Mesenchymal stem cell (in vitro differentiated cells and primary cell): ENCODE results near the gene FGR. TPM values are rescaled to one million over a fixed set of nuclear protein-coding genes. Genes with fewer than 3 reads are reported as not detected.
A peak's percentile ranks its signal among the peaks of the same experiment; 100 is the strongest.

Source experiments
- DNase-seq: peaks from one replicate; pipeline ENCODE4 v3.0.0-alpha.2; 2013
- H2AFZ ChIP-seq: one replicate; pipeline ENCODE4 v1.6.1; 2013; ENCODE audit warnings: low read depth, mild to moderate bottlenecking, control low read depth, inconsistent platforms, low read length, moderate library complexity
- H2AK5ac ChIP-seq: 2 replicates; pipeline ENCODE4 v1.6.1; 2013; ENCODE audit warnings: low read length, moderate library complexity, mild to moderate bottlenecking, inconsistent platforms; ENCODE audit not compliant: severe bottlenecking
- H2BK120ac ChIP-seq: one replicate; pipeline ENCODE4 v1.6.1; 2013; ENCODE audit warnings: low read depth, mild to moderate bottlenecking, inconsistent platforms, low read length, moderate library complexity
- H2BK12ac ChIP-seq, 2 experiments: one replicate each; pipeline ENCODE4 v1.6.1; 2013; ENCODE audit warnings: inconsistent platforms in 2 of 2, low read length in 2 of 2, mild to moderate bottlenecking in 2 of 2, moderate library complexity in 2 of 2, control low read depth in 1 of 2
- H2BK15ac ChIP-seq: one replicate; pipeline ENCODE4 v1.6.1; 2013; ENCODE audit warnings: mild to moderate bottlenecking, low read depth, inconsistent platforms; ENCODE audit not compliant: poor library complexity, severe bottlenecking
- H2BK5ac ChIP-seq: 2 replicates; pipeline ENCODE4 v1.6.1; 2013; ENCODE audit warnings: low read depth, mild to moderate bottlenecking, low read length, control low read depth, inconsistent platforms; ENCODE audit not compliant: poor library complexity, severe bottlenecking
- H3K14ac ChIP-seq, 2 experiments: one replicate each; pipeline ENCODE4 v1.6.1; 2013; ENCODE audit warnings: inconsistent platforms in 2 of 2, low read length in 2 of 2, control low read depth in 1 of 2, mild to moderate bottlenecking in 1 of 2, moderate library complexity in 1 of 2
- H3K18ac ChIP-seq, 2 experiments: one replicate each; pipeline ENCODE4 v1.6.1; 2013; ENCODE audit warnings: inconsistent platforms in 2 of 2, low read length in 2 of 2, control low read depth in 1 of 2, low read depth in 1 of 2, mild to moderate bottlenecking in 1 of 2
- H3K23ac ChIP-seq, 2 experiments: one replicate each; pipeline ENCODE4 v1.6.1; 2013; ENCODE audit warnings: inconsistent platforms in 2 of 2, low read length in 2 of 2, mild to moderate bottlenecking in 2 of 2, moderate library complexity in 2 of 2, control low read depth in 1 of 2
- H3K27ac ChIP-seq: 2 replicates; pipeline ENCODE4 v1.5.1; 2013; ENCODE audit warnings: mild to moderate bottlenecking, moderate library complexity, low read length, control low read depth, inconsistent platforms; ENCODE audit not compliant: poor library complexity, severe bottlenecking
- H3K27me3 ChIP-seq, 2 experiments: 2 replicates each; pipeline versions ENCODE4 v1.6.1 to v1.7.0; 2013; ENCODE audit warnings: low read length in 2 of 2, mild to moderate bottlenecking in 2 of 2, moderate library complexity in 2 of 2, control low read depth in 1 of 2, inconsistent platforms in 1 of 2; ENCODE audit not compliant: control insufficient read depth in 1 of 2, insufficient read depth in 1 of 2
- H3K36me3 ChIP-seq, 2 experiments: 2 replicates each; pipeline versions ENCODE4 v1.6.1 to v1.7.0; 2013; ENCODE audit warnings: low read length in 2 of 2, control low read depth in 1 of 2, inconsistent platforms in 1 of 2, low read depth in 1 of 2, mild to moderate bottlenecking in 1 of 2; ENCODE audit not compliant: insufficient read depth in 2 of 2, control insufficient read depth in 1 of 2
- H3K4ac ChIP-seq, 2 experiments: one replicate each; pipeline ENCODE4 v1.6.1; 2013; ENCODE audit warnings: inconsistent platforms in 2 of 2, low read length in 2 of 2, mild to moderate bottlenecking in 2 of 2, moderate library complexity in 2 of 2, control low read depth in 1 of 2, low read depth in 1 of 2
- H3K4me1 ChIP-seq: 2 replicates; pipeline ENCODE4 v1.6.1; 2013; ENCODE audit warnings: low read depth, low read length, control low read depth; ENCODE audit not compliant: control insufficient read depth, insufficient read depth
- H3K4me2 ChIP-seq: 2 replicates; pipeline ENCODE4 v1.6.1; 2013; ENCODE audit warnings: low read length, mild to moderate bottlenecking, inconsistent platforms; ENCODE audit not compliant: poor library complexity, severe bottlenecking
- H3K4me3 ChIP-seq, 2 experiments: 2 replicates each; pipeline versions ENCODE4 v1.5.1 to v1.7.0; 2013; ENCODE audit warnings: low read length in 2 of 2, mild to moderate bottlenecking in 2 of 2, control low read depth in 1 of 2, low read depth in 1 of 2; ENCODE audit not compliant: insufficient read depth in 1 of 2
- H3K79me1 ChIP-seq: replicated peaks from 2 replicates; pipeline ENCODE4 v1.6.1; 2013; ENCODE audit warnings: mild to moderate bottlenecking, control low read depth, low read length, inconsistent platforms; ENCODE audit not compliant: poor library complexity, severe bottlenecking
- H3K9ac ChIP-seq: 2 replicates; pipeline ENCODE4 v1.7.0; 2013; ENCODE audit warnings: mild to moderate bottlenecking, low read length, moderate library complexity
- H3K9me3 ChIP-seq: 2 replicates; pipeline ENCODE4 v1.7.0; 2013; ENCODE audit warnings: mild to moderate bottlenecking, low read length; ENCODE audit not compliant: control insufficient read depth
- H4K8ac ChIP-seq: one replicate; pipeline ENCODE4 v1.6.1; 2013; ENCODE audit warnings: inconsistent platforms, mild to moderate bottlenecking, low read length, moderate library complexity
- H4K91ac ChIP-seq: one replicate; pipeline ENCODE4 v1.6.1; 2013; ENCODE audit warnings: mild to moderate bottlenecking, low read length, inconsistent platforms
- WGBS: methylation state at CpG from one replicate; pipeline ENCODE4 v1.1.7; 2013; ENCODE audit warnings: mixed read lengths; 5-methylcytosine and 5-hydroxymethylcytosine counted together
- small RNA-seq: library from polyadenylated mRNA; stranded (forward); fragments of <200 nt; extraction: miRNeasy Mini kit (QIAGEN cat#:217004); gene quantifications from one replicate; pipeline ENCODE3, GENCODE V24; 2013; ENCODE audit warnings: low read depth

Gene FGR

DNA sequence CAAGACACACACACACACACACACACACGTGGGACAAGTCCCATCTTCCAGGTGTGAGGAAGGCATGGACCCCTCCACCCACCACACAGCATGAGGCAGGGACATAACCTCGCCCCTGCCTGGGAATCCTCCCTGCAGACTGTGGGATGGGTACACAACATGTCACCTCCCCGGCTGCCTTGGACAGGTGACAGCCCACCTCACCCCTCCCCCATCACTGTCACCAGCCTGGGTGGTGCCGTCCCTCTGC, 71.7 kb downstream of the FGR start:
- WGBS: 87% methylated on average over 4 of the region's 4 CpGs
- no peaks in the 10 kb centered on the region for H3K9me3 ChIP-seq
- peak overlapping the region; percentile 44 for H3K9ac ChIP-seq
- peak overlapping the region in 1 of 2 experiments; percentile 37 for H3K23ac ChIP-seq
- no peak overlapping the region for H2BK5ac ChIP-seq
- H4K8ac ChIP-seq: no peak overlapping the region
- H3K4me3 ChIP-seq: no peak overlapping the region
- peak overlapping the region; percentile 0 for H4K91ac ChIP-seq
- H3K4me2 ChIP-seq: no peak overlapping the region
- H2AFZ ChIP-seq: no peak overlapping the region
- peaks cover 78% of the 10 kb centered on the region for H3K4me1 ChIP-seq
- H2BK15ac ChIP-seq: no peak overlapping the region
- no peak overlapping the region for H3K27ac ChIP-seq
- no peak for DNase-seq
- no peak overlapping the region for H2AK5ac ChIP-seq
- H2BK120ac ChIP-seq: no peak overlapping the region
- peaks cover 6 to 42% of the 10 kb centered on the region in 2 experiments for H3K36me3 ChIP-seq
- H2BK12ac ChIP-seq: peak overlapping the region; percentile 23 to 98
- peak overlapping the region in 1 of 2 experiments; percentile 86 for H3K4ac ChIP-seq
- peaks cover 44% of the 10 kb centered on the region for H3K79me1 ChIP-seq
- H3K27me3 ChIP-seq: no peaks in the 10 kb centered on the region
- H3K18ac ChIP-seq: peak overlapping the region; percentile 44 to 70
- peak overlapping the region in 1 of 2 experiments; percentile 87 for H3K14ac ChIP-seq

DNA sequence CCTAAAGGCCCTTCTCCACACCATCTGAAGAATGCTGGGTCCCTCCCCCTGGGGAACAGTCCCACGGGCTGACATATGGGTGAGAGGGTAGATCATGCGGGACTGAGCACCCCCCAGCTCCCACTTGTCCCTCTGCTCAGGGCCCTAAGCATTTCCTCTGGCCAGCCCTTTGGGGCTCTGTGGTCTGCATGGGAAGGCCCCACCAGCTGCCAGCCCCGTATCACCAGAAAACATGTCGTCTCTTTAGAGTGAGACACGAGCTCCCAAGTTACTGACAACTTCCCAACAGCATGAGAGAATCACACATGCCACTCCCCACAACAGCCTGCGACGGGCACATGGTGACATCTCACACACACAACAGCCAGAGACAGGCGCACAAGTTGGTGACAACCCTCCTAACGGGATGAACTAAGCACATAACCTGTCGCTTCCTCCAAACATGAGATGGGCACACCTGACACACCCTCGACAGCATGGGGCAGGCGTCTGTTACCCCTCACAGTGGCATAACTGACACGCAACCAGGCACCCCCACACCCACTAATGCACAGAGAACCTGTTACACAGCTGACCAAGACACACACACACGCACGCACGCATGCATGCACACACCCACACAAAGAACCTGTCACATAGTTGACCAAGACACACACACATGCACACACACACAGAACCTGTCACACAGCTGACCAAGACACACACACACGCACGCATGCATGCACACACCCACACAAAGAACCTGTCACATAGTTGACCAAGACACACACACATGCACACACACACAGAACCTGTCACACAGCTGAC, 72.2 kb downstream of the FGR start:
- H3K27me3 ChIP-seq: no peaks in the 10 kb centered on the region
- no peak overlapping the region for H3K27ac ChIP-seq
- H3K23ac ChIP-seq: peak overlapping the region in 1 of 2 experiments; percentile 68
- peak overlapping the region; percentile 19 for H2BK120ac ChIP-seq
- peaks cover 46% of the 10 kb centered on the region for H3K79me1 ChIP-seq
- H2BK5ac ChIP-seq: no peak overlapping the region
- no peaks in the 10 kb centered on the region for H3K9me3 ChIP-seq
- peaks cover 78% of the 10 kb centered on the region for H3K4me1 ChIP-seq
- peak overlapping the region; percentile 23 to 75 for H2BK12ac ChIP-seq
- H3K14ac ChIP-seq: peak overlapping the region in 1 of 2 experiments; percentile 89
- no peak overlapping the region for H4K8ac ChIP-seq
- no peak overlapping the region for H2AK5ac ChIP-seq
- peak overlapping the region in 1 of 2 experiments; percentile 55 for H3K4ac ChIP-seq
- no peak overlapping the region for H3K4me2 ChIP-seq
- H4K91ac ChIP-seq: peak overlapping the region; percentile 4
- no peak overlapping the region for H2AFZ ChIP-seq
- H3K18ac ChIP-seq: peak overlapping the region; percentile 75 to 78
- peak overlapping the region in 1 of 2 experiments; percentile 36 for H3K4me3 ChIP-seq
- peak overlapping the region; percentile 78 for H3K9ac ChIP-seq
- peak overlapping the region; percentile 78 for H2BK15ac ChIP-seq
- WGBS: 79% methylated on average over 18 of the region's 18 CpGs
- H3K36me3 ChIP-seq: peaks cover 11 to 43% of the 10 kb centered on the region in 2 experiments
- DNase-seq: no peak

Small RNAs within 50 kb of the gene (small RNA-seq; reads per million reads assigned to genes)
- gene AL031729.1 (not detected), gene RNU6-949P (not detected)
